Right ventricle myocardium inferior (tissue), 1 donor: ENCODE results near the gene MAGOHB. TPM values are rescaled to one million over a fixed set of nuclear protein-coding genes. Genes with fewer than 3 reads are reported as not detected.
"Not testable (repeated sequence)": the region's sequence is repeated elsewhere in the genome, so short reads cannot be mapped to it uniquely, and the experiment has no call there.

Experiments used
- ATAC-seq: fragments of 200-7000 bp; cut with Tn5 transposase; one replicate; pipeline ENCODE4 v1.9.1; 2020; ENCODE audit warnings: mild to moderate bottlenecking, moderate library complexity
- DNase-seq: peaks from one replicate; pipeline ENCODE4 v3.0.0; 2021; ENCODE audit errors: missing footprints
- intact Hi-C: fragments of 100-400 bp; cut with DNase I; formaldehyde crosslinking; loops from one replicate; pipeline ENCODE4 v1.11.0; 2022
- long read RNA-seq: library from polyadenylated mRNA; unstranded; transcript quantifications from one replicate; pipeline ENCODE4 v2.0.0, GENCODE V29; 2021
- total RNA-seq: library from RNA; stranded (reverse); fragmentation: NEBNext Ultra II Directional; extraction: Animal tissue kit (Norgen Biotek cat#: 25700); gene quantifications from one replicate; pipeline ENCODE4 v1.2.1, GENCODE V29; 2021
- donor health status: DM: no; HTN: yes; CAD: no; lungs with severe emphysema.

The MAGOHB gene
- total RNA-seq: 14.8 TPM
- long read RNA-seq, partial matches to known transcripts: 1 of 2 reads
- long read RNA-seq, other reads (novel, unspliced or antisense): 0 of 2 reads

DNA sequence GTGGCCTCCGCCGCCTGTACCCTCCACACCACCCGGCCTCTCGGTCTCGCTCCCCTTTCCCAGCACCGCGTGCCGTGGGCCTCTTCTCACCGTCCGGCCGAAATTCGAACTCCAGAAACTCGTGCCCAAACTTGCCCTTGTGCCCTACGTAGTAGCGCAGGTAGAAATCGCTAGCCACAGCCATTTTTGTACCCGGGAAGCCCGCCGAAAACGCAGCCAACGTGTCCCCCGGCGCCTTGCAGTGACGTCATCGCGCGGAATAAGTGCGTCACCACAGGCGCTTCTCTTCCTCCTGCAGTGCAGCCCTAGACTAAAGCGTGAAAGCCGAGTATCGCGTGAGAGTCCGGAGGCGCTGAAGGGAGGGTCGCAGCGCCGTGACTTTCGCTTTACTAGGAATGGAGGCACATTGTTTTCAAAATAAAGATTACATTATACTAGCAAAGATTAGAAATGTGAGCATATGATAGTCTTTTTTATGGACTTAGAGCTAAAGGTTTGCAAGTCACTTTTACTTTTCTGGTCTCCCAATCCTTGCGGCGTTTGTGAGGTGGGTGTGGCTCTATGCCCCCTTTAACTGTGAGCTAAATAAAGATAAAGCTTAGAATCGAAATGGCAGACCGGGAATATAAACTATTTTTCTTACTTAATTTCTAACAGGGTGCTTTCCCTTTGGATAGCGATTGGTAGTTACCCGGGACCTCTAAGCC, at the start of gene MAGOHB:
MAGOHB (minus strand) TSS at position 261 of the 707 bp plus-strand sequence; CDS start at position 184, 77 bp downstream.
- intact Hi-C loops: loop anchor here (1.0 to 2.0 kb wide), 2 partner anchors 110 to 137 kb away; partner anchors contain the start of gene YBX3
- DNase-seq: peak; percentile 97
- peak; percentile 99 for ATAC-seq

- DNase-seq: no peak
- ATAC-seq: no peak
- intact Hi-C loops: no loop called here
These were observed 47.9 kb upstream of the MAGOHB start for GRCh38 chr12:10661338-10661737.

GRCh38 chr12:10654003-10654402, 40.6 kb upstream of the MAGOHB start:
- intact Hi-C loops: loop anchor here (10.0 kb wide), 1 partner anchor 69 kb away; no protein-coding TSS in a partner anchor
- no peak for ATAC-seq
- DNase-seq: no peak

DNA sequence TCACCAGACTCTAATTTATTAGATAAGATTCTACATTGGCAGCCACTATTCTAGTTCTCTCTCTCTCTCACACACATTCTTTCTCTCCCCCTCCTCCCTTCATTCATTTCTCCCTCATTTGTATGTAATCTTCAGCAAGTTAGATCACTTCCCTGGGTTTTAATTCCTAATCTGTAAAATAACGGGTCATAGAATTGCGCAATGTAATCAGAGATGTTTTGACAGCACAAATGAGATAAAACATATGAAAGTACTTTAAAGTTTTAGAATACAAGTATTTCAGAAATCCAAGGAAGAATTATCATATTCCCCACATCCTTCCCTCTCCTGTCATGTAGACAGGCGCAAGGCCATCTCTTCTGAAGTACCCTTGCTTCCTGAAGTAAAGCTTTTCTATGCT, 38.8 kb upstream of the MAGOHB start:
- intact Hi-C loops: loop anchor here (10.0 kb wide), 1 partner anchor 67 kb away; no protein-coding TSS in a partner anchor
- no peak for DNase-seq
- ATAC-seq: no peak

DNA sequence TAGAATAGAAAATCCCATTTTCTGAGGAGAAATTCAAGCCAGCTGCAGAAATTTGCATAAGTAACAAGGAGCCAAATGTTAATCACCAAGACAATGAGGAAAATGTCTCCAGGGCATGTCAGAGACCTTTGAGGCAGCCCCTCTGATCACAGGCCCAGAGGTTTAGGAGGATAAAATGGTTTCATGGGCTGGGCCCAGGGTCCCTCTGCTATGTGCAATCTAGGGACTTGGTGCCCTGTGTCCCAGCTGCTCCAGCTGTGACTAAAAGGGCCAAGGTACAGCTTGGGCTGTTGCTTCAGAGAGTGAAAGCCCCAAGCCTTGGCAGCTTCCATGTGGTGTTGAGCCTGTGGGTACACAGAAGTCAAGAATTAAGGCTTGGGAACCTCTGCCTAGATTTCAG, 33.2 kb upstream of the MAGOHB start:
- ATAC-seq, DNase-seq, intact Hi-C loops: not testable (repeated sequence)

- no peak for DNase-seq
- intact Hi-C loops: no loop called here
- ATAC-seq: no peak
These were observed 32.5 kb upstream of the MAGOHB start for GRCh38 chr12:10645910-10646309.

- ATAC-seq (no peak), DNase-seq (no peak)
- intact Hi-C loops: no loop called here
These were observed 28.5 kb upstream of the MAGOHB start for GRCh38 chr12:10641735-10642500.

DNA sequence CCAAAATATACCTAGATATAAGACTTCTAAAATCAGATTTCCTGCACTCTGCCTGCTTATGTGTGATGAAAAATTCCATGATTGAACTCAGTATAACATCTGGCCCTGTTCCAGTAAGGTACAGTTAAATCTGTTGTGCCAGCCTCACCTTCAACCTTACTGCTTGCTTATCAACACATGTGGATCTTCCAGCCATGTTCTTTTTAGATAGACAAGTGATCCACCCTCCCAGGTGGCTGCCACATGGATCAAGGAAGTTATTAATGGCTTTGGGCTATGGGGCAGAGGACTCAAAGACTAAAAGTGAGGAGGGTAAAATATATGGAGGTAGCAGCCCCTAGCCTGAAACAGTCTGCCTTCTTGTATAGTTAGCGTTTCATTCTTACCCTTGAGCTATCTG, 25.3 kb upstream of the MAGOHB start:
- DNase-seq (no peak), ATAC-seq (no peak)
- intact Hi-C loops: no loop called here

DNA sequence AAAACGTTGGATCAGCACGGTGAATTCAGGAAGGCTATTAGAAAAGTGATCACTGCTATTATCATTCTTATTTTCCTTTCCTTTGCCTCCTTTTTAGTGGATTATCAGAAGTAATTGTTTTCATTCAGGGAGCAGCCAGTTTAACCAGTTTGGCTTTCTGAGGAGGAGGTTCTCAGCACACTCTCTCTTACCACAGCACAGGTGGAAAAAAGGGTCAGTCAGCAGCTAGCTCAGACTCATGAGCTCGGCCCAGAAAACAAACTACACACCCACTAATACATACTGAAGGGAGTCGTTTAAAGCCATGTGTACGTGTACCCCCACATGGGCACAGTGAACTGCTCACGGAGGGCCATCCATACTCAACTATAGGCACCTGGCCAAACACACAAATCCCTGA, 23.2 kb upstream of the MAGOHB start:
- intact Hi-C loops: no loop called here
- DNase-seq: no peak
- ATAC-seq: no peak

- DNase-seq (no peak), ATAC-seq (no peak)
- intact Hi-C loops: no loop called here
These were observed 22.7 kb upstream of the MAGOHB start for GRCh38 chr12:10636124-10636523.

DNA sequence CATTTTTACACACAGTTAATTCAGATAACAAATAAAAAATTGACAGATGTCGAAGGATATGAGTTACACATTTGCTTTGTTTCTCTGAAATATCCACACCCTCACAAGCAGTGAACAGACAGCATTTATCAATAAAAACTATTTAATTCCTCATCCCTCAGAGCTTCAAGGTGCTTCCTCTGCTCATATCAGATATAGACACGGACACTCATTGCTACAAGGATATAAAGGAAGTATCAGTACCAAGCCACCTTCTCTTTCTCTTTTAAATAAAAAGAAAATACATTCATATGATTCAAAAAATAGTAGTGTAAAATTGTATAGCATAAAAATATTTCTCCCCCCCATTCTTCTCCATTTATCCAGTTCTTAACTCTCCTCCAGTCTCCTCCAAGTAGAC, 21.9 kb upstream of the MAGOHB start:
- no peak for ATAC-seq
- no peak for DNase-seq
- intact Hi-C loops: no loop called here

GRCh38 chr12:10634427-10634826, 21.0 kb upstream of the MAGOHB start:
- ATAC-seq: no peak
- DNase-seq: no peak
- intact Hi-C loops: no loop called here

- intact Hi-C loops: no loop called here
- ATAC-seq (no peak), DNase-seq (no peak)
These were observed 20.1 kb upstream of the MAGOHB start for GRCh38 chr12:10633541-10633940.

DNA sequence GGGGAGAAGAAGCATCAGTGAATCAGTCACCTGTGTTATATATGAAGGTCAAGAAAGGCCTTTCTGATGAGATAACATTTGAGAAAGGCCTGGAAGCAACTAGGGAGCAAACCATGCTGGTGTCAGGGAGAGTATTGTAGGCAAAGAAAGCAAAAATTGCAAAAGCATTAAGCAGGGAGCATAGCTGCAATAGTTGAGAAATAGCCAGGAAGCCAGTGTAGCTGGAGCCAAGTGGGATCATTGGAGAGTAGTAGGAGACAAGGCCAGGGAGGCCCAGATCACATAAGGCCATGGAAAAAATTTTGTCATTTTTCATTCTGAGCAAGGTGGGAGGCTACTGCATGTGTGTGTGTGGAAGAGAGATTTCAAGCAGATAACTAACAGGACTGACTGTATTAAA, 18.8 kb upstream of the MAGOHB start:
- no peak for DNase-seq
- no peak for ATAC-seq
- intact Hi-C loops: no loop called here

DNA sequence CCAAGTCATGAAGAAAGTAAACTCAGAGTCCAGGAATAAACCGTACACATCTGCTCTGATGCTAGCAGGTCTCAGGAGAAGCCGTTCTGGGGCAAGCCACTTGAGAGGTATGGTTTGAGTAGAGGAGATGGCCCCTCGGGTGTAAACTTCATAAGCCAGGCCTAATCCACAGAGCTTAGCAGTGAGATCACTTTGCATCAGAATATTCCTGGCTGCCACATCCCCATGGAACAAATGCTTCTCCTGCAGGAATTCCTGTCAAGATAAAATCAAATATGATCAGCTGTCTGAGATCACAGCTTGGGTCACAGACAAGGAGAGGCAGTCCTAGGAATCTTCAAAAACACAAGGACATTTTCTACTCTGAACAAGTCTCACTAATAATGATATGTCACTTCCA, 11.2 kb upstream of the MAGOHB start:
- ATAC-seq (no peak), DNase-seq (no peak)
- intact Hi-C loops: no loop called here

GRCh38 chr12:10623131-10623530, 9.7 kb upstream of the MAGOHB start:
- no peak for ATAC-seq

DNA sequence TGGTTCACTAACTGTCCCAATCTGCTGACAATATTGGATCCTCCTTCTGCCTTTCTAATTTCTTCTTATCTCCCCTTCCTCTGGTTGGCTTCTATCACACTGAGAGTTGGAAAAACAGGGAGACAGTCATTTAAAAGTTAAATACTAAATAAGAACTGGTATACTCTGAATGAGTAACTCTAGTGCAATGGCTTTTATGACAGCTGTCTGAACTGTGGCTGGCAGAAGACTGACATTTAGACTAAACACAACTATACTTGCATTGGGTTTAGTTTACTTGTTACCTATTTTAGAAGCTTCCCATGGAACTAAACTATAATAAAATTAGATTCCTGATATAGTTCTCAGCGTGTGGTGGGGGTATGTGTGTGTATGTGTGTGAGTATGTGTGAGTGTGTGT, 7.9 kb upstream of the MAGOHB start:
- intact Hi-C loops: no loop called here
- no peak for ATAC-seq
- DNase-seq: no peak

More at GRCh38 chr12:10623131-10623530, 9.7 kb upstream of the MAGOHB start:
- intact Hi-C loops: no loop called here
- no peak for DNase-seq

DNA sequence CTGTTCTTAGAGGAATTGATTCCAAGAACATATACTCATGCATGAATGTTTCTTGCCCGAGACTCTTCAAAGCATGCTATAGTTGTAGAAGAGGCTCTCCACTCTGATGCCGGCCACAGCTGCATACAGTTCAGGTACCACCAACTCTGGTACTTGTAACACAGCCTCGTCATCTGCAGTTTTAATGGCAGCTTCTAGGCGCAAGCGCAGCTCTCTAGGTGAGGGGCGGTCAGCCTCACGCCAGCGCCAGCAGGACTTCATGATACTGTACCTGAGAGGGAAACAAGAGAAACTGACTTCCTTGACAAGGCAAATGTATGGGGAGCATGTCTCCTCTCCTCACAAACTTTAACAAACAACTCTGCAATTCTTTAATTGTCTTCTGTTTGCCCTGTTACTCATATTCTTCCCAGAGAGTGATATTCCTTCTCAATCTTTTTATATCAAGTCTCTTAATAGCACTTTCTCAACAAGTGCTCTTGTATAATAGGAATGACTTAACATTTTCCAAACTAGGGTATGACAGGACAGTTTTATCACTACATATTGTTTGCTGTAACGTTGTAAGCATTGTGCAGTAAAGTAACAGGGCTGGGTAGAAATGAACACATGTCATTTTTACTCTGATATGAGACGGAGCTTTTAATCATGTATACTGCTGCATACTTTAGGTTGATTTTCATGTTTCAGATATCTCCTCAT, 6.8 kb upstream of the MAGOHB start:
- ATAC-seq (no peak), DNase-seq (peak; percentile 58)
- intact Hi-C loops: no loop called here

- DNase-seq (no peak), ATAC-seq (no peak)
- intact Hi-C loops: no loop called here
These were observed 5.1 kb upstream of the MAGOHB start for GRCh38 chr12:10618338-10618987.
